ENCODE measurements around the gene MMP8. TPM values are rescaled to one million over a fixed set of nuclear protein-coding genes. Genes with fewer than 3 reads are reported as not detected.
A peak's percentile ranks its signal among the peaks of the same experiment; 100 is the strongest.

Gene MMP8
- total RNA-seq, 2 donors from 2014 or later: not detected

DNA sequence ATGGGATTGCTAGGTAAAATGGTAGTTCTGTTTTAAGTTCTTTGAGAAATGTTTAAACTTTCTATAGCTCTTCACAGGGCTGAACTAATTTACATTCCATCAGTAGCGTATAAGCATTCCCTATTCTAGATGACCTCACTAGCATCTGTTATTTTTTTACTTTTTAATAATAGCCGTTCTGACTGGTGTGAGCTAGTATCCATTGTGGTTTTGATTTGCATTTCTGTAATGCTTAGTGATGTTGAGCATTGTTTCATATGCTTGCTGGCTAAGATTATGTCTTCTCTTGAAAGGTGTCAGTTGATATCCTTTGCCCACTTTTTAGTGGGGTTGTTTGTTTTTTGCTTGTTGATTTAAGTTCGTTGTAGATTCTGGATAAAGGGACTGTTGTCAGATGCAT is 55.1 kb downstream of the MMP8 start:
- TF ChIP-seq, protein P1, sequence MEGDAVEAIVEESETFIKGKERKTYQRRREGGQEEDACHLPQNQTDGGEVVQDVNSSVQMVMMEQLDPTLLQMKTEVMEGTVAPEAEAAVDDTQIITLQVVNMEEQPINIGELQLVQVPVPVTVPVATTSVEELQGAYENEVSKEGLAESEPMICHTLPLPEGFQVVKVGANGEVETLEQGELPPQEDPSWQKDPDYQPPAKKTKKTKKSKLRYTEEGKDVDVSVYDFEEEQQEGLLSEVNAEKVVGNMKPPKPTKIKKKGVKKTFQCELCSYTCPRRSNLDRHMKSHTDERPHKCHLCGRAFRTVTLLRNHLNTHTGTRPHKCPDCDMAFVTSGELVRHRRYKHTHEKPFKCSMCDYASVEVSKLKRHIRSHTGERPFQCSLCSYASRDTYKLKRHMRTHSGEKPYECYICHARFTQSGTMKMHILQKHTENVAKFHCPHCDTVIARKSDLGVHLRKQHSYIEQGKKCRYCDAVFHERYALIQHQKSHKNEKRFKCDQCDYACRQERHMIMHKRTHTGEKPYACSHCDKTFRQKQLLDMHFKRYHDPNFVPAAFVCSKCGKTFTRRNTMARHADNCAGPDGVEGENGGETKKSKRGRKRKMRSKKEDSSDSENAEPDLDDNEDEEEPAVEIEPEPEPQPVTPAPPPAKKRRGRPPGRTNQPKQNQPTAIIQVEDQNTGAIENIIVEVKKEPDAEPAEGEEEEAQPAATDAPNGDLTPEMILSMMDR (IDR thresholded peaks at IDR 0.05): no peak
- H3K9me3 ChIP-seq: no peaks in the 10 kb centered on the region
- no peak overlapping the region for H3K27ac ChIP-seq
- no peak overlapping the region for H3K4me3 ChIP-seq
- no peak for DNase-seq
- no peaks in the 10 kb centered on the region for H3K4me1 ChIP-seq
- H3K27me3 ChIP-seq: no peaks in the 10 kb centered on the region
- H3K9ac ChIP-seq (ENCODE audit: low read depth in 2 of 2, low read length in 2 of 2): no peak overlapping the region
- intact Hi-C loops (cut with DNase I): loop anchor here (10.0 kb wide), 3 partner anchors 75 to 325 kb away; partner anchors contain the start of gene BIRC2
- H3K36me3 ChIP-seq: no peaks in the 10 kb centered on the region

DNA sequence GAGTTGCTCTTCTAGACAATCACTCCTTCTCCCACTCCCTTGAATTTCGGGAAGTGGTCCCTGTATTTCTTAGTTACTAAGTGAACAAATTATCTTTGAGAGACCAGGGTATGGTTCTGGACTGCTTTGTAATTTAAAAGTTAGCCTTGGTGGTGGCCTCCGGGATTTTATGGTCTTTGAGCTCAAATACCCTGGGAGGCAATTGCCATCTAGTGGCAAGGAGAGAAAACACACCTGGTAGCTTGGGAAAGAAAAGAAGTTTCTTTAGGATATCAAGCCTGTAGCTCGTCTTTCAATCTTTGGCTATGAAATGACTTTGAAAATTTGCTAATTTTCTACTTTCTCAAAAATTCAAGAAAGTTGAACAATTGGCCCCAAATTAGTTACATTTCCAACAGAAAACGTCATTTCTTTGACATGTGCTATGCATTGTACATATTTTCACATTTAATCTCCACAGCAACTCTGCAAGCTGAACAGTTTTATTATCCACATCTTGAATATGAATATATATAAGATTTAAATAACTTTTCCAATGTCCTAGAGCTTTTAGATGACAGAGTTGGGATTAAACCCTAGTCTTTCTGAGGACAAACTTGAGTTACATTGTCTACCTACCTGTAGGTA is 58.3 kb downstream of the MMP8 start:
- Histone ChIP-seq H3K9ac (ENCODE audit: low read depth in 2 of 2, low read length in 2 of 2) (no peak overlapping the region), H3K9me3 (no peaks in the 10 kb centered on the region), H3K27me3 (no peaks in the 10 kb centered on the region), H3K4me1 (no peaks in the 10 kb centered on the region), H3K4me3 (no peak overlapping the region), H3K27ac (no peak overlapping the region), H3K36me3 (no peaks in the 10 kb centered on the region)
- intact Hi-C loops (cut with DNase I): loop anchor here (10.0 kb wide), 3 partner anchors 72 to 322 kb away; partner anchors contain the start of gene BIRC2
- peak; percentile 31 for DNase-seq
- TF ChIP-seq, protein P1 (IDR thresholded peaks at IDR 0.05): peak; percentile 80

DNA sequence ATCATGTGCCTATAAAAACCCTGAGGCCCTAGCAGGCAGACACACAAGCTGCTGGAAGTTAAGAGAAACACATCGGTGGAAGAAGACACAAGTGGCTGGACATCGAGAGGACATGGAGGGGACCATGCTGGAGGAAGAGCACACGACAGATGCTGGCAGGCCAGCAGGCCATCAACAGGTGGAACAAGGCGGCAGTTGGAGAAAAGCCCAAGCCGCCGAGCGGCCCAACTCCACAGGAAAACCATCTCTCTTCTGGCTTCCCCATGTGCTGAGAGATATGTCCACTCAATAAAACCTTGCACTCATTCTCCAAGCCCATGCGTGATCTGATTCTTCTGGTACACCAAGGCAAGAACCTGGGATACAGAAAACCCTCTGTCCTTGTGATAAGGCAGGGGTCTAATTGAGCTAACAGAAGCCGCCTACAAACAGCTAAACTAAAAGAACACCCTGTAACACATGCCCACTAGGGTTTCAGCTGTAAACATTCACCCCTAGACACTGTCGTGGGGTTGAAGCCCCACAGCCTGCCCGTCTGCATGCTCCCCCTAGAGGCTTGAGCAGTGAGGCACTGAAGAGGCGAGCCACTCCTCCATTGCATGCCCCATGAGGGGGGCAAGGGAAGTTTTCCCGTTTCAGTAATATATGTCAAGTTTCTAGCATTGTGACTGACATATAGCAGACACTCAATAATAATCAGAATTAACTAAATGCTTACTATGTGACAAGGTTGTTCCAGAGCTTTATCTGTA is 60.6 kb downstream of the MMP8 start:
- H3K4me1 ChIP-seq: no peaks in the 10 kb centered on the region
- no peak overlapping the region for H3K4me3 ChIP-seq
- intact Hi-C loops (cut with DNase I): loop anchor here (10.0 kb wide), 3 partner anchors 69 to 319 kb away; partner anchors contain the start of gene BIRC2
- TF ChIP-seq, protein P1 (IDR thresholded peaks at IDR 0.05): no peak
- H3K9ac ChIP-seq (ENCODE audit: low read depth in 2 of 2, low read length in 2 of 2): no peak overlapping the region
- no peaks in the 10 kb centered on the region for H3K27me3 ChIP-seq
- no peak overlapping the region for H3K27ac ChIP-seq
- H3K9me3 ChIP-seq: no peaks in the 10 kb centered on the region
- H3K36me3 ChIP-seq: no peaks in the 10 kb centered on the region
- no peak for DNase-seq

DNA sequence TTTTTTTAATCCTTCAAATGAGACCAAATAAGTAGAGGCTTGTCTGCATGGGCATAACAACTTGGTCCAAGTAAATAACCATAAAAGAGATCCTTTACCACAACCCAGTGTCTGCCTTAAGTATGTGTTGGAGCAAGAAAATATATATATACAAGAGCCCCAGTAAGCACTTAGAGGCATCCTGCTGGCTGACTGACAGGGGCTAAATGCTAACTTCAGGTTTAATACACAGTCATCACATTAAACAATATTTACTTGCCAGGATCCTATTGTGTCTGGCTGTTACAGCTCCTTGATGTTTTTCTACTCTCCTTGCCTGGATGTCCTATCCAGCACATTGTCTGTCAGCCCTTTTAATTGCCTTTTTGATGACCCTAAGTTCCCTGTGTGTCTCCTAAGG is 62.1 kb downstream of the MMP8 start:
- intact Hi-C loops (cut with DNase I): loop anchor here (10.0 kb wide), 3 partner anchors 68 to 318 kb away; partner anchors contain the start of gene BIRC2
- Histone ChIP-seq H3K9me3 (no peaks in the 10 kb centered on the region), H3K27me3 (no peaks in the 10 kb centered on the region), H3K4me1 (no peaks in the 10 kb centered on the region), H3K36me3 (no peaks in the 10 kb centered on the region), H3K9ac (ENCODE audit: low read depth in 2 of 2, low read length in 2 of 2) (no peak overlapping the region), H3K27ac (no peak overlapping the region), H3K4me3 (no peak overlapping the region)
- no peak for DNase-seq
- TF ChIP-seq, protein P1 (IDR thresholded peaks at IDR 0.05): no peak

Other genes starting within 250 kb of the MMP8 start
- 1 to 10 TPM in 1 of 2 donors, under 1 TPM in 1; 0.29 to 1.4 TPM for gene MMP7, start 194.2 kb downstream of the MMP8 start, total RNA-seq
- gene MMP20, start 99.6 kb downstream of the MMP8 start, total RNA-seq: not detected
- gene MMP27, start 19.2 kb downstream of the MMP8 start, total RNA-seq: under 1 TPM in 1 of 2 donors, not detected in 1; 0.16 TPM
- gene MMP10, start 55.7 kb upstream of the MMP8 start, total RNA-seq: under 1 TPM in 1 of 2 donors, not detected in 1; 0.40 TPM
- gene MMP1, start 73.2 kb upstream of the MMP8 start, total RNA-seq: 1 to 10 TPM in 1 of 2 donors, under 1 TPM in 1; 0.42 to 2.9 TPM
- gene MMP3, start 118.7 kb upstream of the MMP8 start, total RNA-seq: 1 to 10 TPM; 1.1 to 1.6 TPM
- 10 to 100 TPM in 1 of 2 donors, 1 to 10 TPM in 1; 2.3 to 11.7 TPM for gene MMP12, start 150.0 kb upstream of the MMP8 start, total RNA-seq
- not detected for gene MMP13, start 230.8 kb upstream of the MMP8 start, total RNA-seq

All from colonic mucosa (tissue), 4 donors.